ENCODE data around the gene EPG5.

The EPG5 gene

GRCh38 chr18:45891806-45892205 is 75.3 kb downstream of the EPG5 start:
- no peak for ATAC-seq
- TF ChIP-seq ESRRG (CRISPR knock-in tag; IDR thresholded peaks at IDR 0.05) (no peak), ARNTL (CRISPR knock-in tag; IDR thresholded peaks at IDR 0.05; ENCODE audit: borderline replicate concordance, low read depth) (no peak), PPARA (CRISPR knock-in tag; IDR thresholded peaks at IDR 0.05; ENCODE audit: borderline replicate concordance) (no peak), RARB (CRISPR knock-in tag; IDR thresholded peaks at IDR 0.05) (no peak), SNAI2 (CRISPR knock-in tag; IDR thresholded peaks at IDR 0.05) (no peak), ZFP30 (CRISPR knock-in tag; IDR thresholded peaks at IDR 0.05) (no peak), ZNF565 (CRISPR knock-in tag; conservative IDR thresholded peaks at IDR 0.05; ENCODE audit: low read depth) (no peak)
- TF ChIP-seq, protein P1, sequence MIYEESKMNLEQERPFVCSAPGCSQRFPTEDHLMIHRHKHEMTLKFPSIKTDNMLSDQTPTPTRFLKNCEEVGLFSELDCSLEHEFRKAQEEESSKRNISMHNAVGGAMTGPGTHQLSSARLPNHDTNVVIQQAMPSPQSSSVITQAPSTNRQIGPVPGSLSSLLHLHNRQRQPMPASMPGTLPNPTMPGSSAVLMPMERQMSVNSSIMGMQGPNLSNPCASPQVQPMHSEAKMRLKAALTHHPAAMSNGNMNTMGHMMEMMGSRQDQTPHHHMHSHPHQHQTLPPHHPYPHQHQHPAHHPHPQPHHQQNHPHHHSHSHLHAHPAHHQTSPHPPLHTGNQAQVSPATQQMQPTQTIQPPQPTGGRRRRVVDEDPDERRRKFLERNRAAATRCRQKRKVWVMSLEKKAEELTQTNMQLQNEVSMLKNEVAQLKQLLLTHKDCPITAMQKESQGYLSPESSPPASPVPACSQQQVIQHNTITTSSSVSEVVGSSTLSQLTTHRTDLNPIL (CRISPR knock-in tag; IDR thresholded peaks at IDR 0.05; ENCODE audit: low read depth) = no peak

GRCh38 chr18:45890606-45891005 is 76.5 kb downstream of the EPG5 start:
- ATAC-seq = no peak

DNA sequence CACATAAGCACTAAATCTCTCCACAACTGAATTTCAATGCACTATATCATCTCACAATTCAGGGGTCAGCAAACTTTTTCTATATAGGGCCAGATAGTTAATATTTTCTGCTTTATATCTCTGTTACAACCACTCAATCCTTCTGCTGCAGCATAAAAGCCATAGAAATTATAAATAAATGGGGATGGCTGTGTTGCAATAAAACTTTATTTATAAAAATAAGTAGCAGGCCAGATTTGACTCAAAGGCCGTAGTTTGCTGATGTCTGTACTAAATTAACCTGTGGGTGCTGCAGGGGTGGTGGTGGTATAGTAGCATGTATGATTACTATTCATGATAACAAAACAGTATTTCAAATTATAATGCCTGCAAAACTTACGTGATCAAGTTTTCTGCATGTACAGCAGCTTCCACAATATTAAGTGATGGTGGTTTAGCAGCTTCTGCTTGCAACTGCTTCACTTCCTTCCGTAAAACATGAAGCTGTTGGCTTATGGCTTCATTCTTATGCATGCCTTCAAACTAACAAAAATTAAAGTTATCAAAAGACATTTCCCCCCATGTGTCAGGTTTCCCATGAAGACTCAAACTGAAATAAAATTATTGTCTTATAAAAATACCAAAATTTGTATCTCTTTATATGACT is 77.6 kb downstream of the EPG5 start:
- ATAC-seq = no peak

More at GRCh38 chr18:45890606-45891005, 76.5 kb downstream of the EPG5 start:
- TF ChIP-seq ARNTL (CRISPR knock-in tag; IDR thresholded peaks at IDR 0.05; ENCODE audit: borderline replicate concordance, low read depth) = no peak
- no peak for TF ChIP-seq OSR1 (CRISPR knock-in tag; IDR thresholded peaks at IDR 0.05)
- no peak for TF ChIP-seq BACH2 (CRISPR knock-in tag; IDR thresholded peaks at IDR 0.05; ENCODE audit: borderline replicate concordance)
- TF ChIP-seq SNAI2 (CRISPR knock-in tag; IDR thresholded peaks at IDR 0.05) = no peak

GRCh38 chr18:45887585-45887984 is 79.5 kb downstream of the EPG5 start:
- TF ChIP-seq ZFP30 (CRISPR knock-in tag; IDR thresholded peaks at IDR 0.05) = no peak
- TF ChIP-seq CSDC2 (CRISPR knock-in tag; IDR thresholded peaks at IDR 0.05) = no peak
- TF ChIP-seq SNAI2 (CRISPR knock-in tag; IDR thresholded peaks at IDR 0.05) = no peak
- no peak for ATAC-seq

More for the DNA sequence above, 77.6 kb downstream of the EPG5 start:
- TF ChIP-seq, protein P2, sequence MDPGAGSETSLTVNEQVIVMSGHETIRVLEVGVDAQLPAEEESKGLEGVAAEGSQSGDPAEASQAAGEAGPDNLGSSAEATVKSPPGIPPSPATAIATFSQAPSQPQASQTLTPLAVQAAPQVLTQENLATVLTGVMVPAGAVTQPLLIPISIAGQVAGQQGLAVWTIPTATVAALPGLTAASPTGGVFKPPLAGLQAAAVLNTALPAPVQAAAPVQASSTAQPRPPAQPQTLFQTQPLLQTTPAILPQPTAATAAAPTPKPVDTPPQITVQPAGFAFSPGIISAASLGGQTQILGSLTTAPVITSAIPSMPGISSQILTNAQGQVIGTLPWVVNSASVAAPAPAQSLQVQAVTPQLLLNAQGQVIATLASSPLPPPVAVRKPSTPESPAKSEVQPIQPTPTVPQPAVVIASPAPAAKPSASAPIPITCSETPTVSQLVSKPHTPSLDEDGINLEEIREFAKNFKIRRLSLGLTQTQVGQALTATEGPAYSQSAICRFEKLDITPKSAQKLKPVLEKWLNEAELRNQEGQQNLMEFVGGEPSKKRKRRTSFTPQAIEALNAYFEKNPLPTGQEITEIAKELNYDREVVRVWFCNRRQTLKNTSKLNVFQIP (CRISPR knock-in tag; IDR thresholded peaks at IDR 0.05; ENCODE audit: borderline replicate concordance, low read depth) = no peak

DNA sequence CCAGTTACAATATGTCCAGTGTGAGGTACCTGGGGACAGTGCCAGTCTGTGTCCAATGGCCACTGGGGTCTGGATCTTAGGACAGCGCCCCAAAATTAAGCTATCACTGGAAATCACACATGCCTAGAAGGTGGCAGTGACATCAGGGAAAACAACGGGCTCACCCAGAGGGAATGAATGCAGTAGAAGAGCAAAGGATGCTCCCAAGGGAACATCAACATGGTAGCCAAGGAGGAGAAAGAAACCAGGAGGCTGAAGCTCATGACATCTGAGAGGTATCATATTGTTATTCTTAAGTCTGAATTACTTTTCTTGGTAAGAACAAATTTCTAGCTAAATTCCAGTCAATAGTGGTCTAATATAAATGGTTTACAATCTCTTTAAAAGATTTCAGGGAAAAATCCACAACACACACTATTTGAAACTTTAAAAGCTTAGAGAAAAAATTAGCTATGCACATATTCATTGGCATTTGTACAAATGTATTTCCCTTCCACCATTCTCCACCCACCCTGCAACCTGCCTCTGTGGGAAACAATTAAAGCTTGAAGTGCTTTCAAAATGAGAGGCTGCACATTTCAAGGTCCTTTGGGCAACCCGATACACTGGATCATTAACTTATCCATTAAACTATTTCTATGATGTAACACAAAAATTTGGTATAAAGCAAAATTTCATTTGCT is 86.1 kb downstream of the EPG5 start:
- no peak for TF ChIP-seq ARNTL (CRISPR knock-in tag; IDR thresholded peaks at IDR 0.05; ENCODE audit: borderline replicate concordance, low read depth)
- no peak for TF ChIP-seq SNAI2 (CRISPR knock-in tag; IDR thresholded peaks at IDR 0.05)
- no peak for TF ChIP-seq ZFP30 (CRISPR knock-in tag; IDR thresholded peaks at IDR 0.05)
- ATAC-seq = no peak

DNA sequence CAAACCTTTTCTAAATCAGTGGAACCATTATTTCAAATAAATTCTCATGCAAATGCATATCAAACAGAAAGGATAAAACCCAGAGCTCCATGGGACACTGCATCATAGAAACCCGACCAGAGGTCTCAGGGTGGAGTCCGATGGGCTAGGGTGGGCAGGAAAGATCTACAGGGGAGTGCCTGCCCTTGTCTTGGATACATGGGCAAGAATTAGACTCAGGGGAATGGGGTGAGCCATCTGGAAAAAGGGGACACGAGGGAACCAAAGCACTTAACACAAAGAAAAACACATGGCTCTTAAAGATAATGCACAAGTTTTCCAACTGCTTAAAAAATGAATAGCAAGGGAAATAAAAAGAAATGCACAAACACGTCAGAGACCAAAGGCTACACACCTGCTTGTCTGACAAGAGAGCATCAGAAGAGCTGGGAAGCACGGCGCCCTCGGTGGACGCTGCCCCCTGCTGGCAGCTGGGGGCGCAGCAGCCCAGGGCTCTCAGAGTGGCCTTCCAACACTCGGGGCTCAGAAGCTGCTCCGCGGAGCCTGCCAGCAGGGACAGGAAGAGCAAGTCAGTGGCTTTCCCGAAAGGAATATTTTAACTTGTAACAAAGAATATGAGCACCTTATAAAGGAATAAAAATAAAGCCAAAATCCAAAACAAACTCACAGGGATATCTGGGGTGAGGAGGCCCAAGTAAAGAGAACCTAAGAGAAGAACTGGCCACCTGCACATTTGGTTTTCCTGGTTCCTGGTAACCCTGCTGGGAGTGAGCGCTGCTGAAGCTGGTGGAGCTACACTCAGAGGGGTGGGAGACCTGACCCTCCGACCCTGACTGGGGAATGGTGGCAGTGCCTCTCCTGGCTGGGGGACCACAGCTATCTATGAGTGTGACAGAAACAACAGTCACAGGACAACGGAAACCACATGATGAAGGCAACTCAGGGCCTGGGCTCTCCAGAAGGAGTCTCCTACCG is 87.2 kb downstream of the EPG5 start:
- ATAC-seq = peak; percentile 98
- no peak for TF ChIP-seq BACH2 (CRISPR knock-in tag; IDR thresholded peaks at IDR 0.05; ENCODE audit: borderline replicate concordance)
- TF ChIP-seq CSDC2 (CRISPR knock-in tag; IDR thresholded peaks at IDR 0.05) = no peak

GRCh38 chr18:45877403-45877802 is 89.7 kb downstream of the EPG5 start:
- no peak for TF ChIP-seq SNAI2 (CRISPR knock-in tag; IDR thresholded peaks at IDR 0.05)
- TF ChIP-seq ISL1 (CRISPR knock-in tag; IDR thresholded peaks at IDR 0.05) = no peak
- no peak for TF ChIP-seq GLIS3 (CRISPR knock-in tag; IDR thresholded peaks at IDR 0.05)
- TF ChIP-seq ZNF70 (CRISPR knock-in tag; IDR thresholded peaks at IDR 0.05) = no peak
- TF ChIP-seq, protein P1 (CRISPR knock-in tag; IDR thresholded peaks at IDR 0.05; ENCODE audit: low read depth) = no peak
- no peak for TF ChIP-seq ZNF8 (CRISPR knock-in tag; IDR thresholded peaks at IDR 0.05)
- TF ChIP-seq CSDC2 (CRISPR knock-in tag; IDR thresholded peaks at IDR 0.05) = no peak
- no peak for TF ChIP-seq OSR1 (CRISPR knock-in tag; IDR thresholded peaks at IDR 0.05)
- TF ChIP-seq ARNTL (CRISPR knock-in tag; IDR thresholded peaks at IDR 0.05; ENCODE audit: borderline replicate concordance, low read depth) = no peak
- TF ChIP-seq RARB (CRISPR knock-in tag; IDR thresholded peaks at IDR 0.05) = no peak
- TF ChIP-seq ESRRG (CRISPR knock-in tag; IDR thresholded peaks at IDR 0.05) = no peak
- TF ChIP-seq ZC3H10 (CRISPR knock-in tag; IDR thresholded peaks at IDR 0.05) = no peak
- TF ChIP-seq PATZ1 (CRISPR knock-in tag; IDR thresholded peaks at IDR 0.05; ENCODE audit: borderline replicate concordance) = no peak
- no peak for ATAC-seq

Measured in SK-N-SH treated with all-trans-retinoic acid at 6 μM for 48 hours (cell line).